Measurements from ENCODE around the gene KLHL40. TPM values are rescaled to one million over a fixed set of nuclear protein-coding genes. Genes with fewer than 3 reads are reported as not detected.

Gene KLHL40
- total and polyA plus RNA-seq, 11 donors: 0.19 to 6.8 (median 0.73) TPM; not detected in 1

DNA sequence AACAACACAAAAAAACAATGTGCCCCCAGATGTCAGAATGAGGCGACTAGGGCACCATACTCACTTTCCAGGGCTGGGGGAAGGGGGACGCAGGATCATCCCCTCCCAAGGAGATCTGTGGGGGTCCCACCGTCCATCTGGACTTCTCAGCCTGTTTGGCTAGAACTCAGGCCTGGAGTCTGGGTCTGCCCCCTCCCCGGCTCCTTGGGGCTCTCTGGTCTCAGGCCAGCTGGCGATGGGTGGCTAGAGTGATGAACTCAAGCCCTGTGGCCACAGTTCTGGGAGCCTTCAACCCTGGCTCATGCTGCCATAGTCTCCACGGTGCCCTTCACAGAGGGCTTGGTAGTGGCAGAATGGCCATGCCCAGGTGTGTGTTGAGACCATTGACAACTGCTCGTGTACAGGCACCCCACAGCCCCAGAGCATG, 18.2 kb upstream of the KLHL40 start:
- Histone ChIP-seq H3K4me3 (no peak overlapping the region), H3K27ac (peak overlapping the region in 11 of 12 donors; percentile 12 to 86 (median 75)), H3K4me1 (peaks cover 0 to 40% (median 26%) of the 10 kb centered on the region in 12 donors), H3K27me3 (no peaks in the 10 kb centered on the region), H3K9me3 (no peaks in the 10 kb centered on the region), H3K36me3 (peaks cover 0 to 5% (median 0%) of the 10 kb centered on the region in 9 donors)
- WGBS, 4 donors: 55 to 72% (median 62%) methylated on average over 4 to 7 of the region's 7 CpGs
- ATAC-seq (peak in 3 of 4 donors; percentile 5 to 19 (median 10)), DNase-seq (peak in 2 of 5 donors; percentile 13 to 47)
- intact Hi-C loops (cut with DNase I): loop anchor here in 1 of 10 donors (5.0 kb wide), 1 partner anchor 75 kb away; no protein-coding TSS in a partner anchor
- TF ChIP-seq POLR2A (IDR thresholded peaks at IDR 0.05): no peak
- TF ChIP-seq, protein P1, sequence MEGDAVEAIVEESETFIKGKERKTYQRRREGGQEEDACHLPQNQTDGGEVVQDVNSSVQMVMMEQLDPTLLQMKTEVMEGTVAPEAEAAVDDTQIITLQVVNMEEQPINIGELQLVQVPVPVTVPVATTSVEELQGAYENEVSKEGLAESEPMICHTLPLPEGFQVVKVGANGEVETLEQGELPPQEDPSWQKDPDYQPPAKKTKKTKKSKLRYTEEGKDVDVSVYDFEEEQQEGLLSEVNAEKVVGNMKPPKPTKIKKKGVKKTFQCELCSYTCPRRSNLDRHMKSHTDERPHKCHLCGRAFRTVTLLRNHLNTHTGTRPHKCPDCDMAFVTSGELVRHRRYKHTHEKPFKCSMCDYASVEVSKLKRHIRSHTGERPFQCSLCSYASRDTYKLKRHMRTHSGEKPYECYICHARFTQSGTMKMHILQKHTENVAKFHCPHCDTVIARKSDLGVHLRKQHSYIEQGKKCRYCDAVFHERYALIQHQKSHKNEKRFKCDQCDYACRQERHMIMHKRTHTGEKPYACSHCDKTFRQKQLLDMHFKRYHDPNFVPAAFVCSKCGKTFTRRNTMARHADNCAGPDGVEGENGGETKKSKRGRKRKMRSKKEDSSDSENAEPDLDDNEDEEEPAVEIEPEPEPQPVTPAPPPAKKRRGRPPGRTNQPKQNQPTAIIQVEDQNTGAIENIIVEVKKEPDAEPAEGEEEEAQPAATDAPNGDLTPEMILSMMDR (IDR thresholded peaks at IDR 0.05): no peak

DNA sequence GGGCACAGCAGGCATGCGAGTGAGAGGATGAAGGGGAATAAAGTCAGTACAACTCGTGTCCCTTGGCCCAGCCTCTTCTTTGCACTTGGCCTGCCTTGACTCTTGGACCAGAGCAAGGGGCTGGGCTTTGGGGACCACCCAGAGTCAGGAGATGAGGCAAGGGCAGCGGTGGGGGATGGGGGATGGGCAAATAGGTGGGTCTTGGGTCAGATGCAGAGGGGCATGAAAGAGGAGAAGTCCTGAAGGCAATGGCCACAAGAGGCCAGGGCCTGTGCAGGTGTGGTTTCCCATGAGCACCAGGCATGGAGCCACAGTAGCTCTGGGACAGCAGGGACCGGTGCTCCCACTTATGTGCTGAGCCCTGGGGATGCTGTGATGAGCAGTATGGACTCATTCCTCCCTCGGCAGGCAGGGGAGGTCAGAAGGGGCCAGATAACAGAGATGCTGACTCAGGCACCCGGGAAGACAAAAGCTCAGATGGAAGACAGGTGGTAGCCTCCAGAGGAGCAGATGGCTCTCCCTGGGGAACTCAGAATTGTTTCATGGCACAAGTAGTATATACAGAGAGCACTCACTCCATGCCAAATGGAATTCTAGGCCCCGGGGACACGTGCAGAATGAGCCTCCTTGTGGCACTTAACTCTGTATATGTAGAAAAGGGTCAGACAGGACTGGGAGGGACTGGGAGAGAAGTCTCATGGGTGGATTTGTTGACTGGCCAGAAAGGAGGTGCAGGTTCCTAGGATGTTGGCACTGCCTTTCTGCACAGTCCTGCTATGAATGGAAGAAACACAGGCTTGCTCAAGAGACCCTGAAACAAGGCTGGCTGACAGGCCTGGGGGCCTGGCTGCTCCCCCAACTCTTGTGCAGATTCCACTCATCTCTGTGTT, 17.6 kb upstream of the KLHL40 start:
- peaks cover 0 to 4% (median 0%) of the 10 kb centered on the region in 9 donors for H3K36me3 ChIP-seq
- no peaks in the 10 kb centered on the region for H3K9me3 ChIP-seq
- H3K4me3 ChIP-seq: no peak overlapping the region
- DNase-seq: peak in 1 of 5 donors; percentile 37
- H3K4me1 ChIP-seq: peaks cover 0 to 40% (median 26%) of the 10 kb centered on the region in 12 donors
- WGBS, 4 donors: 45 to 51% (median 51%) methylated on average over 8 of the region's 8 CpGs
- H3K27me3 ChIP-seq: no peaks in the 10 kb centered on the region
- intact Hi-C loops (cut with DNase I): loop anchor here in 1 of 10 donors (5.0 kb wide), 1 partner anchor 75 kb away; no protein-coding TSS in a partner anchor
- peak overlapping the region in 7 of 12 donors; percentile 31 to 86 (median 75) for H3K27ac ChIP-seq
- peak in 3 of 4 donors; percentile 1 to 14 (median 5) for ATAC-seq
- TF ChIP-seq, protein P1 (IDR thresholded peaks at IDR 0.05): no peak
- TF ChIP-seq POLR2A (IDR thresholded peaks at IDR 0.05): no peak

DNA sequence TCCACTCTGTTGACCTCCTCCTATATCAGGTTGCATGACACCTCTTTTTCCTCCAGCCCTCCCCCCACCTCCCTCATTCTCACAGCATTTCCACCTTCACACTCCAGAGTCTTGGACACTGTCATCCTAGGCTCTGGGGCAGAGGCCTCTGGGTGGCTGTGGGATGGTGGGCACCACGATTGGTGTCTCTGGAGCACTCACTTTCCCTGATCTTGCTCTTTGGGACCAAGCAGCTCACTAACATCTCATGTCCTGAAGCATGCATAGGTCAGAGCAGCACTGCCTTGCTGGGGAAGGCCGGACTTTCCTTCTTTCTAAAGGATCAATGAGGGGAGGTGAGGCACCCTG, 16.9 kb upstream of the KLHL40 start:
- Histone ChIP-seq H3K4me3 (no peak overlapping the region), H3K9me3 (no peaks in the 10 kb centered on the region), H3K27me3 (no peaks in the 10 kb centered on the region), H3K36me3 (peaks cover 0 to 4% (median 0%) of the 10 kb centered on the region in 9 donors), H3K4me1 (peaks cover 0 to 40% (median 26%) of the 10 kb centered on the region in 12 donors), H3K27ac (no peak overlapping the region)
- WGBS, 4 donors: 86 to 94% (median 93%) methylated on average over 2 of the region's 2 CpGs
- DNase-seq: peak in 1 of 5 donors; percentile 21
- intact Hi-C loops (cut with DNase I): loop anchor here in 1 of 10 donors (5.0 kb wide), 1 partner anchor 74 kb away; no protein-coding TSS in a partner anchor
- ATAC-seq: no peak
- no peak for TF ChIP-seq POLR2A (IDR thresholded peaks at IDR 0.05)
- TF ChIP-seq, protein P1 (IDR thresholded peaks at IDR 0.05): no peak

DNA sequence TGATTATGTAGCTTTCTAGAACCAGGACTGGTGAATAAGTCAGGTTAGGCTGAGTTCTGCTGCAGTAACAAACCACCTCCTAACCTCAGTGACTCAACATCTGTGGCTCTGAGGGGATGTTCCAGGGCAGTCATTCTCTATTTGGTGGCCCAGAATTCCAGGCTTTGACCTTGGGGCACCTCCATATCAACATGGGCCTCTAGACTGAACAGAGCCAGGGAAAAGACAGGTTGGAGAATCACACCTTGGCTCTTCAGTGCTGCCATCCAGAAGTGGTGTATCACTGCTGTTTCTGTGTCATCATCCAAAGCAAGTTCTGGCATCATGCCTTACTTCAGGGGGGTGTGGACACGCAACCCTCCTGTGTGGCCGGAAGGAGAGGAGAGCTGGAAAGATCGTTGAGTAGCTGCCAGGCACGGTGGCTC, 16.5 kb upstream of the KLHL40 start:
- intact Hi-C loops (cut with DNase I): loop anchor here in 1 of 10 donors (5.0 kb wide), 1 partner anchor 73 kb away; no protein-coding TSS in a partner anchor
- 52 to 66% (median 60%) methylated on average over 4 of the region's 4 CpGs for WGBS, 4 donors
- Histone ChIP-seq H3K4me1 (peaks cover 0 to 40% (median 26%) of the 10 kb centered on the region in 12 donors), H3K9me3 (no peaks in the 10 kb centered on the region), H3K27ac (no peak overlapping the region), H3K4me3 (no peak overlapping the region), H3K27me3 (no peaks in the 10 kb centered on the region), H3K36me3 (peaks cover 0 to 3% (median 0%) of the 10 kb centered on the region in 9 donors)
- ATAC-seq: no peak
- peak in 1 of 5 donors; percentile 45 for DNase-seq
- TF ChIP-seq, protein P1 (IDR thresholded peaks at IDR 0.05): no peak
- TF ChIP-seq POLR2A (IDR thresholded peaks at IDR 0.05): no peak

Measured in heart left ventricle (tissue), 16 donors.